Left ventricle myocardium inferior (tissue), 1 donor: Measurements from ENCODE around the gene TTC21A. TPM values are rescaled to one million over a fixed set of nuclear protein-coding genes. Genes with fewer than 3 reads are reported as not detected.
A peak's percentile ranks its signal among the peaks of the same experiment; 100 is the strongest.

Source experiments
- DNase-seq: peaks from one replicate; pipeline ENCODE4 v3.0.0-alpha.2; 2020
- H3K27ac ChIP-seq: fragments of 200-600 bp; replicated peaks from 2 replicates; pipeline ENCODE4 v1.8.0; 2021
- H3K27me3 ChIP-seq: fragments of 200-600 bp; 2 replicates; pipeline ENCODE4 v1.8.0; 2021; ENCODE audit warnings: low read depth
- H3K36me3 ChIP-seq: fragments of 200-600 bp; 2 replicates; pipeline ENCODE4 v1.8.0; 2021
- H3K4me1 ChIP-seq: fragments of 200-600 bp; 2 replicates; pipeline ENCODE4 v1.8.0; 2021
- H3K4me3 ChIP-seq: fragments of 200-600 bp; 2 replicates; pipeline ENCODE4 v1.8.0; 2021; ENCODE audit warnings: mild to moderate bottlenecking, moderate library complexity
- H3K9me3 ChIP-seq: fragments of 200-600 bp; replicated peaks from 2 replicates; pipeline ENCODE4 v1.8.0; 2021
- intact Hi-C: fragments of 100-400 bp; cut with micrococcal nuclease; formaldehyde crosslinking; loops from one replicate; pipeline ENCODE4 v1.11.0; 2022
- total RNA-seq: library from RNA; stranded (reverse); fragmentation: NEBNext Ultra II Directional; extraction: Animal tissue kit (Norgen Biotek cat#: 25700); gene quantifications from one replicate; pipeline ENCODE4 v1.2.1, GENCODE V29; 2021
- TF ChIP-seq, protein P1 (sequence below): fragments of 200-600 bp; IDR thresholded peaks from 2 replicates; pipeline ENCODE4 v1.8.0; 2021; ENCODE audit warnings: antibody characterized with exemption, mild to moderate bottlenecking, borderline replicate concordance
- donor health status: DM: no; HTN: yes; CAD: no; lungs with severe emphysema.

TTC21A gene
- total RNA-seq, 1 donor from 2014 or later, result 2.1 TPM

DNA sequence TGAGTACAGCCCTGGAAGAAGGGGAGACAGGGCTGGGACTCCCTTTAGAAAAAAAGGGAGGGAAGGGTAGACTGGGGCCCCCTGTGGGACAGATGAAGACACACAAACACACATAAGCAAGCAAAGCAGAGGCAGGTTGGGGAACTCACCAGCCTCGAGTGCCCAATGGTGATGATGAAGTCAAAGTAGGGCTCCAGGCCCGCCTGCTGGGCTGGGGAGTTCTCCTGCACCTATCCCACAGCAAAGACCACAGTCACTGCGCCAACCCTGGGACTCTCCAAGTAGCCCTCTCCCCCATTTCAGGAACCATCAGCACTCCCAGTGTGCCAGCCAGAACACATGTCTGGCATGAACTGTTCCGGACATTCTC lies 4.2 kb upstream of the TTC21A start:
- no peaks in the 10 kb centered on the region for H3K27me3 ChIP-seq
- TF ChIP-seq, protein P1, sequence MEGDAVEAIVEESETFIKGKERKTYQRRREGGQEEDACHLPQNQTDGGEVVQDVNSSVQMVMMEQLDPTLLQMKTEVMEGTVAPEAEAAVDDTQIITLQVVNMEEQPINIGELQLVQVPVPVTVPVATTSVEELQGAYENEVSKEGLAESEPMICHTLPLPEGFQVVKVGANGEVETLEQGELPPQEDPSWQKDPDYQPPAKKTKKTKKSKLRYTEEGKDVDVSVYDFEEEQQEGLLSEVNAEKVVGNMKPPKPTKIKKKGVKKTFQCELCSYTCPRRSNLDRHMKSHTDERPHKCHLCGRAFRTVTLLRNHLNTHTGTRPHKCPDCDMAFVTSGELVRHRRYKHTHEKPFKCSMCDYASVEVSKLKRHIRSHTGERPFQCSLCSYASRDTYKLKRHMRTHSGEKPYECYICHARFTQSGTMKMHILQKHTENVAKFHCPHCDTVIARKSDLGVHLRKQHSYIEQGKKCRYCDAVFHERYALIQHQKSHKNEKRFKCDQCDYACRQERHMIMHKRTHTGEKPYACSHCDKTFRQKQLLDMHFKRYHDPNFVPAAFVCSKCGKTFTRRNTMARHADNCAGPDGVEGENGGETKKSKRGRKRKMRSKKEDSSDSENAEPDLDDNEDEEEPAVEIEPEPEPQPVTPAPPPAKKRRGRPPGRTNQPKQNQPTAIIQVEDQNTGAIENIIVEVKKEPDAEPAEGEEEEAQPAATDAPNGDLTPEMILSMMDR, result no peak
- peaks cover 80% of the 10 kb centered on the region for H3K4me1 ChIP-seq
- intact Hi-C loops, result no loop called here
- H3K36me3 ChIP-seq, result peaks cover 28% of the 10 kb centered on the region
- H3K9me3 ChIP-seq, result no peaks in the 10 kb centered on the region
- H3K4me3 ChIP-seq, result no peak overlapping the region
- DNase-seq, result no peak
- H3K27ac ChIP-seq, result no peak overlapping the region

DNA sequence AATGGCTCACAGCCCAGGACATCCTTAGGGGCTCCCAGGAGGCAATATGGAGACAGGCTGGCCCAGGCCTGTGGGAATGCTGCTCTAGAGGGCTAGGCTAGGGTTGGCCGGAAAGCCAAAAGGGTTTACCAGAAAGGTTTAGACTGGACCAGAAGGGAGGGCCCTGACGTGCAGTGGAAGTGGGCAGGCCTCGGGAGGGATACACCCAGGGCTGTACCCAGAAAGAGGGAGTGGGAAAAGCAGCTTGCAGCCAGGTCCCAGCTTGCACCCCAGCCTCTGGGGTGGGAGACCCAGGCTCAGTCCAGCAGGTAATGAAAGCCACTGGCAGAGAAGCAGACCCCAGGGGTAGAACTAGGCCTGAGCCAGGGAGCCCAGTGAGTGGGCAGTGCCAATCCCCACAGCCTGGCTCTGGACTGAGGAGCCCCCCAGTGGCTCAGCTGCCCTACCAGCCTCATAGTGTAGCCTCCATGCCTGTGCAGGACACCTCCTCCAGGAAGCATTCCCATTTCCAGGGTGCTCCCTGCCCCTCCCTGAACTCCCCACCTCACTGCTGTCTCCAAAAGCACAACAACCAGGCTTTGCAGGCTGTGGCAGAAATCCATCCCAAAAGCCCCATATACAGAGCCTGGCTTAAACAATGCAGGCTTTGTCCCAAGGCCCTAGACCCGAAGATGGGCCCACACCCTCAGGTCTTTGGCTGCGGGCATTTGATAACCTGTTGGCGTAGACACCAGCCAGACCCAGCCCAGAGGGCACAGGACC lies 3.5 kb upstream of the TTC21A start:
- intact Hi-C loops, result no loop called here
- Histone ChIP-seq H3K36me3 (peaks cover 21% of the 10 kb centered on the region), H3K9me3 (no peaks in the 10 kb centered on the region), H3K4me1 (peaks cover 82% of the 10 kb centered on the region), H3K27me3 (no peaks in the 10 kb centered on the region), H3K27ac (peak overlapping the region; percentile 47), H3K4me3 (no peak overlapping the region)
- no peak for DNase-seq
- TF ChIP-seq, protein P1, result no peak

DNA sequence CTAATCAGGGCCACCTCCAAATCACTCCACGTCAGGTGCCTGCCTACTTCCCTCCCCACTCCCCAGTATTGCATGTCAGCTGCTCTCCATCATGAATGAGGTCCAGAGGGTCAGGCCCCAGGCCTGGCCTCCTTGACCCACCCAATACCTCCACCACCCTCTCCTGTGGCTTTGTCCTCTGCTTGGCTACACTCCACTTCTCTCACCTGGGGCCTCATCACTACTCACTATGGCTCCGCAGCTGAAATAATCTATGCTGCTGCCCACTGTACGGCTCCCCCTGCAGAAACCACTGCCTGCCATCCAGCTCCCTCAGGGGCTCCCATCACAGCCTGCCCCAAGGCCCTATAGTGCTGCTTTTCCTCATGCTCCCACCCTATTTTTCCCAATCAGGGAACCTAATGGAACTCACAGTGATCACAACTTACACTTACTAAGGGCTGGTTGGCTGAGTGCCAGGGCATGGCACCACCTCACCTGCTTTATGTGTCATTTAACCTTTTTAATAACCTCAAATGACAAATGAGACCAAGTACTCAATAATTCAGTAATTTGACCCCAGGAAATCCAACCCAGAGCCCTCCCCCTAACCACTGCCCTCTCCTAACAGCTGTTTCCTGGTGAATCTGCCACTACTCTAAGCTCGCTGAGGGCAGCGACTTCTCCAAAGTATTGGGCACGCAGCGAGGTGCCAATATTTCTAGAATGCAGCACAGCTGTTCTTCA lies 2.4 kb upstream of the TTC21A start:
- peaks cover 72% of the 10 kb centered on the region for H3K4me1 ChIP-seq

DNA sequence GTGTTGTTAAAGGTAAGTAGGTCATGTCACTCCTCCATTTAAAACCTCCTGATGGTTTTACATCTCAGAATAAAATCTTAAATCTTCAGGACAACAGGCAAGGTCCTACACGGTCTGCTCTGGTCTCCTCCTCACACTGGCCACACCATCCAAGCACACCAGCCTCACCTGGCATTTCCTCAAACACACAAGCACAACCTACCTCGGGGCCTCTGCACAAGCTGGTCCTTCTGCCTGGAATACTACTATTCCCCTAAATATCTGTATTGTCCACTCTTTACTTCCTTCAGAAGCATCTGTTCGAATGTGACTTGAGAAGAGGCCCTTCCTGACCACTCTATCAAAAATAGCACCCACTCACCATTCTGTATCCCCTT lies 1.8 kb upstream of the TTC21A start:
- H3K27ac ChIP-seq, result peak overlapping the region; percentile 99

More for the DNA sequence above, 2.4 kb upstream of the TTC21A start:
- Histone ChIP-seq H3K9me3 (no peaks in the 10 kb centered on the region), H3K27ac (peak overlapping the region; percentile 99), H3K27me3 (no peaks in the 10 kb centered on the region), H3K4me3 (peak overlapping the region; percentile 99), H3K36me3 (peaks cover 10% of the 10 kb centered on the region)
- intact Hi-C loops, result no loop called here
- DNase-seq, result no peak
- TF ChIP-seq, protein P1, result no peak

DNA sequence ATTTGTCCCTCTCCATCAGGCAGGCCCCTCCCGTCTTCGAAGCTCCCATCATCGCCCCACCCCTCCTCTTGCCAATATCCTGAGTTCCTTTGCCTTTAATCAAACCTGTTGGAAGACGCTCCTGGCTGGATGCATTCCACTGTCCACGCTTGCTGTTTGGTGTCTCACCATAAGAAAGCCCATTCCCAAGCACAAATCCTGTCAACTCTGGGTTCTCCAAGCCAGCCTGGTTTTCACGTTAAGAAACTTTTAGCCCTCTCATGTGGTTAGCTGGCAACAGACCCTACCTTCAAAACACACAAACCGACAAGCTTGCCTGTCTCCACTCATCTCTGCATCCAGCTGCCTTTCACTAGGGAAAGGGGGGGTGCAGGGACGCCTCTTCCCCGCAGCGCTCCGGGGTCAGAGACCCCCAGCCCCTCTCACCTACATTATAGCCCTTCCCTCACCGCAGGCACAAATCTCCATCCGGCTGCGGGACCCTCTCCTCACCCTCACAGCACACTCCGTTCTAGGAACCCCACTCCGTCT lies 1.1 kb upstream of the TTC21A start:
- intact Hi-C loops, result no loop called here
- TF ChIP-seq, protein P1, result no peak
- Histone ChIP-seq H3K27me3 (no peaks in the 10 kb centered on the region), H3K36me3 (no peaks in the 10 kb centered on the region), H3K27ac (peak overlapping the region; percentile 99), H3K4me1 (peaks cover 69% of the 10 kb centered on the region), H3K4me3 (peak overlapping the region; percentile 99), H3K9me3 (no peaks in the 10 kb centered on the region)
- no peak for DNase-seq

More for the DNA sequence above, 1.8 kb upstream of the TTC21A start:
- H3K9me3 ChIP-seq, result no peaks in the 10 kb centered on the region
- H3K36me3 ChIP-seq, result peaks cover 4% of the 10 kb centered on the region
- peak overlapping the region; percentile 99 for H3K4me3 ChIP-seq
- H3K27me3 ChIP-seq, result no peaks in the 10 kb centered on the region
- intact Hi-C loops, result no loop called here
- TF ChIP-seq, protein P1, result no peak
- DNase-seq, result no peak
- H3K4me1 ChIP-seq, result peaks cover 72% of the 10 kb centered on the region
